Measurements from ENCODE around the gene CPLX4.
"Not testable (repeated sequence)": the region's sequence is repeated elsewhere in the genome, so short reads cannot be mapped to it uniquely, and the experiment has no call there.

CPLX4 gene

DNA sequence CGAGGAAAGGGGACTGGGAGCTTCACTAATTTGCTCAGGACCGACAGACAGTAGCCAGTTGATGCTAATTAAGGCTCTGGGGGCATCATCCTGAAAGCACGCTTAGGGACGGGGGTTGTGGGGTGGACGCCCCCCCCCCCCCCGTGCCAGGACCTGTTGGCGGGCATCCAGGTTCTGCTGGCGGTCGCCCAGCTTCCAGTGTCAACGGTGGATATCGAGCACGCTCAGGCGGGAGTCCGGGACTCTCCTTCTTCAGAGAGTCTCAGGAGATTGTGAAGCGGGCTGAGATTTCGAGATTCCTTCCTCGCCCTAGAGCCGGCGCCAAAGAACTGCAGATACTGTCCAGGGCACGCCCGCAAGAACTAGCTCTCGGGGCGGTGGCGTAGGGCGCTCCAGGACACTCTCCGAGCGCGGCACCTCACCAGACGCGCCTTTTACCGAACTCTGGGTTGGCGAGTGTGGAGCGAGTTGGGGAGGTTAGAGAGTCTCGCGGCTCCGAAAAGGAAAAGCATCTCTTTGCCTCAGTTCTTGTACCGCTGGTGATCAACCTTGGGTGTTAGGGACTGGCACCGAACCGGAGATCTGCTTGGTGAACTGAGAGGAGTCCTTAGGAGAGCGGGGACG, 50.8 kb downstream of the CPLX4 start:
- no peaks in the 10 kb centered on the region for H3K36me3 ChIP-seq (ENCODE audit: control insufficient read depth, insufficient read depth, low read length)
- H3K27me3 ChIP-seq (ENCODE audit: control insufficient read depth, insufficient read depth, low read length): peaks cover 91% of the 10 kb centered on the region
- H3K4me3 ChIP-seq (ENCODE audit: low read length): no peak overlapping the region
- peaks cover 28% of the 10 kb centered on the region for H3K4me1 ChIP-seq (ENCODE audit: control insufficient read depth, insufficient read depth, low read length)
- H3K9ac ChIP-seq (ENCODE audit: low read length): no peak overlapping the region
- H3K9me3 ChIP-seq (ENCODE audit: control insufficient read depth, low read length): no peaks in the 10 kb centered on the region

DNA sequence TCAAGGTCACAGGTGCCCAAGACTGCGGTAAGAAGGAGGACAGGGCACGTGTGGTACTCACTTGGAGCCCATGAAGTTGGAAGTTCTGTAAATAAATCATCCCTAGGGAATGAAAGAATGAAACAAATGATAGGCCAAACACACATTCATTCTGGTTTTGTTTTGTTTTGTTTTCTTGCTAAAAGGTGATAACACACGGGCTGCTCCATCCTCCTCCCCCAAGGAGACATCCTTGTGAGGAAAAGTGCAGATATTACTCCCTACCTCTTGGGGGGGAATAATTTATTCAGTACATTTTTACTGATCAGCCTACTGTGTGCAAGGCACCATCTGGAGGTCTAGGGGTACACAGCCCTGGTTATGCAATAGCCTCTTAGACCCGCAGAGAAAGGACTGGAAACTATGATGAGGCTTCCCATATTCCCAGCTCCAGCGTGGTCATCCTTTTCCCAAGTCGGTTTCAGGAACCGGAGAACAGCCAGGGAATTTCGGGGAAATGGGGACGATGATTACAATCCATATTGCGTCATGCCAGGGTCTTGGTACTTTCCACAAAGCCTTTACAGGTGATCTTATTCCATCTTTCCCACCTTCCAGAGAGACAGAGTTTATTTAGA, 51.5 kb downstream of the CPLX4 start:
- Histone ChIP-seq H3K27me3 (ENCODE audit: control insufficient read depth, insufficient read depth, low read length) (peaks cover 85% of the 10 kb centered on the region), H3K9ac (ENCODE audit: low read length) (no peak overlapping the region), H3K4me3 (ENCODE audit: low read length) (no peak overlapping the region), H3K9me3 (ENCODE audit: control insufficient read depth, low read length) (no peaks in the 10 kb centered on the region), H3K4me1 (ENCODE audit: control insufficient read depth, insufficient read depth, low read length) (peaks cover 22% of the 10 kb centered on the region), H3K36me3 (ENCODE audit: control insufficient read depth, insufficient read depth, low read length) (no peaks in the 10 kb centered on the region)

DNA sequence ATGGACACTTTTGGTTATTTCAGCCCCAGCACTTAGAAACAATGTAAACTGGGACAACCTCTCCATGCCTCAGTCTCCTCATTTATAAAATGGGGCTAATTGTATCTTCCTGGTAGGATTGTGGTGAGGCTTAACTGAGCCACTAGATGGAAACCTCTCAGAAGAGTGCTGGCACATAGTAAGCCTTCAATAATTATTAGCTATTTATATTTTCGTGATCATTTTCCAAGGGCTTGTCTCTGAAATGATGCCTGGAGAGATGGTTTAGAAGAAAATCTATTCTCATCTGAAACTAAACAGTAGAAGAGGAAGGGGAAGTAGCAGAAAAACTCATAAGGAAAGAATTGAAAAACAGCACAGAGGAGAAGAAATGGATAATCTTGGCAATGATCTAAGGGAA, 52.0 kb downstream of the CPLX4 start:
- Histone ChIP-seq H3K36me3 (ENCODE audit: control insufficient read depth, insufficient read depth, low read length) (no peaks in the 10 kb centered on the region), H3K4me1 (ENCODE audit: control insufficient read depth, insufficient read depth, low read length) (peaks cover 22% of the 10 kb centered on the region), H3K27me3 (ENCODE audit: control insufficient read depth, insufficient read depth, low read length) (peaks cover 79% of the 10 kb centered on the region), H3K9me3 (ENCODE audit: control insufficient read depth, low read length) (no peaks in the 10 kb centered on the region), H3K9ac (ENCODE audit: low read length) (no peak overlapping the region), H3K4me3 (ENCODE audit: low read length) (no peak overlapping the region)

DNA sequence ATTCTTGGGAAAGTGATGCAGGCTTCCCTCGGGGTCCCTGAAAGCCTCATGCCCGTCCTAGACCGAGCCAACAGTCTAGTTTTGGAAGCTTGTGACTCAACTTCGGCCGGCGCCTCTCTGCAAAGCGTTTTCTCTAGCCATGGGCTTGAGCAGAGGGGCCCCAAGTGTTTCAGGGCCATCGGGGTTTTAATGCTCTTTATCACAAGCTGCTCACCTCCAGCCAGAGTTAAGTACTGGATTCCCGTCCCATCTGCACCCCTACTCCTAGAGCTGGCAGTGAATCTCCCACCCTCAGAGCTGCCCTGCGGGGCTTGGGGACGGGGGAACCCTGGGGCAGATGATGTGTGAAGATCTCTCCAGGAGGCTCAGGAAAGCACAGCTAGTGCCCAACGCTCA, 52.5 kb downstream of the CPLX4 start:
- no peak overlapping the region for H3K4me3 ChIP-seq (ENCODE audit: low read length)
- H3K4me1 ChIP-seq (ENCODE audit: control insufficient read depth, insufficient read depth, low read length): peaks cover 22% of the 10 kb centered on the region
- no peak overlapping the region for H3K9ac ChIP-seq (ENCODE audit: low read length)
- peaks cover 74% of the 10 kb centered on the region for H3K27me3 ChIP-seq (ENCODE audit: control insufficient read depth, insufficient read depth, low read length)
- no peaks in the 10 kb centered on the region for H3K36me3 ChIP-seq (ENCODE audit: control insufficient read depth, insufficient read depth, low read length)
- H3K9me3 ChIP-seq (ENCODE audit: control insufficient read depth, low read length): no peaks in the 10 kb centered on the region

DNA sequence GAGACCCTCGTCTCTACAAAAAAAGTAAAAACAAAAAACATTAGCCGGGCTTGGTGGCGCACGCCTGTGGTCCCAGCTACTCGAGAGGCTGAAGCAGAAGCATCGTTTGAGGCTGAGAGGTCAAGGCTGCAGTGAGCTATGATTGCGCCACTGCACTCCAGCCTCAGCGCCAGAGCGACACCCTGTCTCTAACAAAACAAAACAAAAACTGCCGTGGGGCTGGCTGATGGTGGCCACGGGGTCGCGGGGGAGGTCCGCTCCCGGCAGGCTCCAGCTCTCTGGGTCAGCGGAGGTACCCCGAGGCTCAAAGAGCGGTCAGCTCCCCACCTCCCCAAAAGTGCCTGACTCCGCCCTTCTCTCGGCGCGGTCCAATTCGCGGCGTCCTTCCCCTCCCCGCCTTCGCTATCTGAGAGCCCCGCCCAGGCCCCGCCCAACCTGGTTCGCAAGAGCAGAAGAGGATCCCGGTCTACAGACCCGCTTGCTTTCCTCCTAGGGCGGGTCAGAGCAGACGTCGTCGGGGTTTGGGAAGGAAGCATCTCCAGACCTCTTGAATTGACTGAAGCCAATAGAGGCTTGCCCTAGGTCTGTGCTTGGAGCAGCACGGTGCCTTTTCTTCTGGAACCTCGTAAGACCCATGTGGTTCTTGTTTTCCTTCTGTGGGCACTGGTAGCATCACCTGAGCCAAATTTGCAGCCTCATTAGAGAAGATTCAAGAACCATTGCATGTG, 53.0 kb downstream of the CPLX4 start:
- Histone ChIP-seq H3K36me3 (ENCODE audit: control insufficient read depth, insufficient read depth, low read length) (no peaks in the 10 kb centered on the region), H3K4me1 (ENCODE audit: control insufficient read depth, insufficient read depth, low read length) (peaks cover 22% of the 10 kb centered on the region), H3K9ac (ENCODE audit: low read length) (no peak overlapping the region), H3K27me3 (ENCODE audit: control insufficient read depth, insufficient read depth, low read length) (peaks cover 69% of the 10 kb centered on the region), H3K4me3 (ENCODE audit: low read length) (no peak overlapping the region), H3K9me3 (ENCODE audit: control insufficient read depth, low read length) (no peaks in the 10 kb centered on the region)

- Histone ChIP-seq H3K9me3 (ENCODE audit: control insufficient read depth, low read length) (no peaks in the 10 kb centered on the region), H3K9ac (ENCODE audit: low read length) (no peak overlapping the region), H3K36me3 (ENCODE audit: control insufficient read depth, insufficient read depth, low read length) (no peaks in the 10 kb centered on the region), H3K27me3 (ENCODE audit: control insufficient read depth, insufficient read depth, low read length) (peaks cover 62% of the 10 kb centered on the region), H3K4me1 (ENCODE audit: control insufficient read depth, insufficient read depth, low read length) (peaks cover 22% of the 10 kb centered on the region), H3K4me3 (ENCODE audit: low read length) (no peak overlapping the region)
These were observed 53.7 kb downstream of the CPLX4 start for GRCh38 chr18:59264651-59265245.

- H3K27me3 ChIP-seq (ENCODE audit: control insufficient read depth, insufficient read depth, low read length): peaks cover 57% of the 10 kb centered on the region
- no peaks in the 10 kb centered on the region for H3K9me3 ChIP-seq (ENCODE audit: control insufficient read depth, low read length)
- peaks cover 22% of the 10 kb centered on the region for H3K4me1 ChIP-seq (ENCODE audit: control insufficient read depth, insufficient read depth, low read length)
These were observed 54.3 kb downstream of the CPLX4 start for GRCh38 chr18:59264121-59264571.

DNA sequence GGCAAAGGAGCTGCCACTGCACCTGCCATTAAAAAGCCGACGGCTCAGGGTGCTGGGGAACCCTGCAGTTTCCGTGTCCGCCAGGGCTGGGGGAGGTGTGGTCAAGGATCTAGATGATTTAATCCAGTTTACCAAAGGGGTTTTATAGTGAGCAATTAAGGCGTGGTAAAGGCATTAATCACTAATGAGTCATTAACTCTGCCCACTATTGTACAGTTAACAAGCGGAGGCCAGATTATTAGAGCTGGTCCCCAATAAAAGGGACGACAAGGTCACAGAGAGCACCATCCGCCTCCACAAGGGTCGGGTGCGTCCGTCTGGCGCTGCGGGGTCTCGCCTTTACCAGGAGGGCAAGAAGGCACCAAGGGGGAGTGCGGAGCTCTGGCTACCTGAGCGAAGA, 54.8 kb downstream of the CPLX4 start:
- Histone ChIP-seq H3K9ac (ENCODE audit: low read length) (no peak overlapping the region), H3K36me3 (ENCODE audit: control insufficient read depth, insufficient read depth, low read length) (no peaks in the 10 kb centered on the region), H3K27me3 (ENCODE audit: control insufficient read depth, insufficient read depth, low read length) (peaks cover 53% of the 10 kb centered on the region), H3K4me1 (ENCODE audit: control insufficient read depth, insufficient read depth, low read length) (peaks cover 19% of the 10 kb centered on the region), H3K9me3 (ENCODE audit: control insufficient read depth, low read length) (no peaks in the 10 kb centered on the region), H3K4me3 (ENCODE audit: low read length) (no peak overlapping the region)

More at GRCh38 chr18:59264121-59264571, 54.3 kb downstream of the CPLX4 start:
- Histone ChIP-seq H3K9ac (ENCODE audit: low read length) (no peak overlapping the region), H3K4me3 (ENCODE audit: low read length) (no peak overlapping the region), H3K36me3 (ENCODE audit: control insufficient read depth, insufficient read depth, low read length) (no peaks in the 10 kb centered on the region)

DNA sequence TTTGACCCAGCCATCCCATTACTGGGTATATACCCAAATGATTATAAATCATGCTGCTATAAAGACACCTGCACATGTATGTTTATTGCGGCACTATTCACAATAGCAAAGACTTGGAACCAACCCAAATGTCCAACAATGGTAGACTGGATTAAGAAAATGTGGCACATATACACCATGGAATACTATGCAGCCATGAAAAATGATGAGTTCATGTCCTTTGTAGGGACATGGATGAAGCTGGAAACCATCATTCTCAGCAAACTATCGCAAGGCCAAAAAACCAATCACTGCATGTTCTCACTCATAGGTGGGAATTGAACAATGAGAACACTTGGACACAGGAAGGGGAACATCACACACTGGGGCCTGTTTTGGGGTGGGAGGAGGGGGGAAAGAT, 56.2 kb downstream of the CPLX4 start:
- H3K4me3 ChIP-seq (ENCODE audit: low read length); H3K9ac ChIP-seq (ENCODE audit: low read length); H3K4me1 ChIP-seq (ENCODE audit: control insufficient read depth, insufficient read depth, low read length); H3K36me3 ChIP-seq (ENCODE audit: control insufficient read depth, insufficient read depth, low read length); H3K9me3 ChIP-seq (ENCODE audit: control insufficient read depth, low read length): not testable (repeated sequence)
- H3K27me3 ChIP-seq (ENCODE audit: control insufficient read depth, insufficient read depth, low read length): peaks cover 39% of the 10 kb centered on the region

GRCh38 chr18:59261842-59262241, 56.6 kb downstream of the CPLX4 start:
- not testable (repeated sequence) for H3K9me3 ChIP-seq (ENCODE audit: control insufficient read depth, low read length); H3K4me3 ChIP-seq (ENCODE audit: low read length); H3K4me1 ChIP-seq (ENCODE audit: control insufficient read depth, insufficient read depth, low read length); H3K36me3 ChIP-seq (ENCODE audit: control insufficient read depth, insufficient read depth, low read length); H3K9ac ChIP-seq (ENCODE audit: low read length)
- H3K27me3 ChIP-seq (ENCODE audit: control insufficient read depth, insufficient read depth, low read length): peaks cover 35% of the 10 kb centered on the region

DNA sequence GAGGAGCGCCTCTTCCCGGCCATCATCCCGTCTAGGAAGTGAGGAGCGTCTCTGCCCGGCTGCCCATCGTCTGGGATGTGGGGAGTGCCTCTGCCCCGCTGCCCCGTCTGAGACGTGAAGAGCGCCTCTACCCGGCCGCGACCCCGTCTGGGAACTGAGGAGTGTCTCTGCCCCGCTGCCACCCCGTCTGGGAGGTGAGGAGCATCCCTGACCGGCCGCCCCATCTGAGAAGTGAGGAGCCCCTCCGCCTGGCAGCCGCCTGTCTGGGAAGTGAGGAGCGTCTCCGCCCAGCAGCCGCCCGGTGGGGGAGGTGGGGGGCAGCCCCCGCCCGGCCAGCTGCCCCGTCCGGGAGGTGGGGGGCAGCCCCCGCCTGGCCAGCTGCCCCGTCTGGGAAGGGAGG, 63.0 kb downstream of the CPLX4 start:
- not testable (repeated sequence) for H3K27me3 ChIP-seq (ENCODE audit: control insufficient read depth, insufficient read depth, low read length); H3K4me1 ChIP-seq (ENCODE audit: control insufficient read depth, insufficient read depth, low read length); H3K9ac ChIP-seq (ENCODE audit: low read length); H3K36me3 ChIP-seq (ENCODE audit: control insufficient read depth, insufficient read depth, low read length); H3K9me3 ChIP-seq (ENCODE audit: control insufficient read depth, low read length); H3K4me3 ChIP-seq (ENCODE audit: low read length)

DNA sequence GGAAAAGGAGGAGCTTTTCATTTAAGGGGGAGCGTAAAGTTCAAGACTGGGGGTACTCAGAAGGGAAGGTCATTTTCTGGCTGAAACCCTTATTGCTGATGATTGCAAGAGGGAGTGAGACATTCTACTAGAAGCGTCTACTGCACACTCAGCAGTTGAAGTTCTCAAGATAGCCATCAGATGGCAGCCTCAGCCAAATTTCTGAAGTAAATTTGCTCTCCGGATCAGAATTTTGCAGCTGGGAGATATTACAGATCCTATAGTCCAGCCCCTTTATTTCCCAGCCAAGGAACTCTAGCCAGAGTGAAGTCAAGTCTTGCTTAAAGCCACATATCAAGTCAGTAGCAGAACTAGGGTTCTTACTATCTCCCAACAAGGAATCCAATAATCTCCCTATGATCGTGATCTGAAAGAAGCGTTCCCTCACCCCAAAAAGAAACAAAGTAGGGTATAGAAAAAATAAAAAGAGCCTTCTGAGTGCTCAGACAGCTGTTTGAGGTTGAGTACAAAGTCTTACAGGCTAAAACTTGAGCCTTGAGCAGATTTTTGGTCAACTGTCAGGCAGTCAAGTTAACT, 69.2 kb downstream of the CPLX4 start:
- no peaks in the 10 kb centered on the region for H3K4me1 ChIP-seq (ENCODE audit: control insufficient read depth, insufficient read depth, low read length)
- H3K36me3 ChIP-seq (ENCODE audit: control insufficient read depth, insufficient read depth, low read length): no peaks in the 10 kb centered on the region
- no peak overlapping the region for H3K9ac ChIP-seq (ENCODE audit: low read length)
- H3K27me3 ChIP-seq (ENCODE audit: control insufficient read depth, insufficient read depth, low read length): peaks cover 7% of the 10 kb centered on the region
- H3K9me3 ChIP-seq (ENCODE audit: control insufficient read depth, low read length): no peaks in the 10 kb centered on the region
- no peak overlapping the region for H3K4me3 ChIP-seq (ENCODE audit: low read length)

Measured in mucosa of stomach (tissue), 1 donor.